ENCODE results near the gene ANKRD61.

ANKRD61 gene

DNA sequence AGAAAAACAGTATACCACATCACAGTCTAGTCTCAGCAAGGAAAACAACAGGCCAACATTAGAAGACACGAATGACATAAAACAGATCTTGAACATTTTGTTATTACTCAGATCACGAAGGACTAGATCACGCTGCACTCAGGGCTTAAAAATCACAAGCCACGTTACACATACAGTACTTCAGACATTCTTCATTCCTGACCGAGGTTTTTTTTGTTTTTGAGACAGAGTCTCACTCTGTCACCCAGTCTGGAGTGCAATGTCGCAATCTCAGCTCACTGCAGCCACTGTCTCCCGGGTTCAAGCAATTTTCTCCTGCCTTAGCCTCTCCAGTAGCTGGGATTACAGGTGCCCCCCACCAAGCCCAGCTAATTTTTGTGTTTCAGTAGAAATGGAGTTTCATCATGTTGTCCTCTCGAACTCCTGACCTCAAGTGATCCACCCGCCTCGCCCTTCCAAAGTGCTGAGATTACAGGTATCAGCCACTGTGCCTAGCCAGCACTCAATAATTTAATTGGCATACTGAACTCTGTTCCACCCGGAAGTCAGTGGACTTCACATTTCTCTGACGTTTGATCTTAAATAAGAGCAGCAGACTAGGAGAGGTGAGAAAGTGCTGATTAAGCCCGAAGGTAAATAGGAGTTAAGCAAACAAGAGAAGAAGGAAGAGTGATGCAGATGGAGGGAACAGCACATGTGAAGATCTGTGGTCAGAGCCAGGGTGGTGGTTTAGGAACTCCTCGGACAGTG, 18.6 kb upstream of the ANKRD61 start:
- TF ChIP-seq, protein P1, sequence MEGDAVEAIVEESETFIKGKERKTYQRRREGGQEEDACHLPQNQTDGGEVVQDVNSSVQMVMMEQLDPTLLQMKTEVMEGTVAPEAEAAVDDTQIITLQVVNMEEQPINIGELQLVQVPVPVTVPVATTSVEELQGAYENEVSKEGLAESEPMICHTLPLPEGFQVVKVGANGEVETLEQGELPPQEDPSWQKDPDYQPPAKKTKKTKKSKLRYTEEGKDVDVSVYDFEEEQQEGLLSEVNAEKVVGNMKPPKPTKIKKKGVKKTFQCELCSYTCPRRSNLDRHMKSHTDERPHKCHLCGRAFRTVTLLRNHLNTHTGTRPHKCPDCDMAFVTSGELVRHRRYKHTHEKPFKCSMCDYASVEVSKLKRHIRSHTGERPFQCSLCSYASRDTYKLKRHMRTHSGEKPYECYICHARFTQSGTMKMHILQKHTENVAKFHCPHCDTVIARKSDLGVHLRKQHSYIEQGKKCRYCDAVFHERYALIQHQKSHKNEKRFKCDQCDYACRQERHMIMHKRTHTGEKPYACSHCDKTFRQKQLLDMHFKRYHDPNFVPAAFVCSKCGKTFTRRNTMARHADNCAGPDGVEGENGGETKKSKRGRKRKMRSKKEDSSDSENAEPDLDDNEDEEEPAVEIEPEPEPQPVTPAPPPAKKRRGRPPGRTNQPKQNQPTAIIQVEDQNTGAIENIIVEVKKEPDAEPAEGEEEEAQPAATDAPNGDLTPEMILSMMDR (IDR thresholded peaks at IDR 0.05; ENCODE audit: low read depth, low read length): no peak
- no peak overlapping the region for H3K4me3 ChIP-seq (ENCODE audit: low read depth, low read length)

DNA sequence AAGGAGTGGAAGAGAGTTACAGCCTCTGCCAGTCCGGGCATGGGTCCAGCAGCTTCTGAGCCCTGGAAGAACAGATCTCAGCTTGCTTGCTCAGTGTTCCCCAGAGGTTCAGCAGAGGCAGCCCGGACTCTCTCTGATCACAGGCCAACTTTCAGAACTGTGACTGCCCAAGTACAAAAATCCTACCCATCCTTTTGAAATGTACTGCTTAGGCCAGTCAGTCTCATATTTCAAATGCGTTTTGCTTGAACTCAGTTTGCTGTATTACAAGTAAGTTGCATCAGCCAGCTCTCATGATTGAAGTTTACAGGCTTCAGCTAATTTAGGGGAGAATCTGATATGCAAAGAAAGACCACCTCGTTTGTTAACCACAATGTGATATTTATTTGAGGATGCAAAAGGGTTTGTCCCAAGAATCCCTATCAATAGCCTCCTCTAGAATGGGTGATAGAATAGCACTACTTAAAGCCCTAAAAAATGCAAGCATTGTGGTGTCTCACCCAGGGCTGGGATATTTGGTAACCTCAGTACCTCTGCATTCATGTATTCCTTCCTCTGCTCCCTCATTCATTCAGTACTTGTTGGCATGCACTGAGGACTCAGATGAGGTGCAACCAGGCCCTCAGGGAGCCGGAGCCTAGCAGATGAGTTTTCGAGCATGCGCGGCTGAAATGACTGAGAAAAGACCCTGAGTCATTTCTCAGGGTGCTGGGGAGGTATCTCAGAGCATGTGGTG, 15.1 kb upstream of the ANKRD61 start:
- TF ChIP-seq, protein P1 (IDR thresholded peaks at IDR 0.05; ENCODE audit: low read depth, low read length): no peak
- no peak overlapping the region for H3K4me3 ChIP-seq (ENCODE audit: low read depth, low read length)

DNA sequence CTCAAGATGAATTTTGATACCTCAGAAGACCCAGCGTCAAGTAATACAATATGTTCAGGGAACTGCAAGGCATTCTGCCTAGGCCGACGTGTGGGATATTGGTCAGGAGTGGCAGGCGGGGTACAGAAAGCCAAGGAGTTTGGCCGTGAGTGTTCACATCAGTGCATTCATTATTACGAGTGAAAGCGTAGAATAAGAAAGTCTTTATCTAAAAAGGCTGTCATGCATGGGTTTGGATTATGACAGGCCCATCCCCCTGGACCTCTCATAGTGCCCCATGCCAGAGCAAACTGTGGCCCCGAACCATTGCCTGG, 14.6 kb upstream of the ANKRD61 start:
- no peak overlapping the region for H3K4me3 ChIP-seq (ENCODE audit: low read depth, low read length)
- TF ChIP-seq, protein P1 (IDR thresholded peaks at IDR 0.05; ENCODE audit: low read depth, low read length): no peak

DNA sequence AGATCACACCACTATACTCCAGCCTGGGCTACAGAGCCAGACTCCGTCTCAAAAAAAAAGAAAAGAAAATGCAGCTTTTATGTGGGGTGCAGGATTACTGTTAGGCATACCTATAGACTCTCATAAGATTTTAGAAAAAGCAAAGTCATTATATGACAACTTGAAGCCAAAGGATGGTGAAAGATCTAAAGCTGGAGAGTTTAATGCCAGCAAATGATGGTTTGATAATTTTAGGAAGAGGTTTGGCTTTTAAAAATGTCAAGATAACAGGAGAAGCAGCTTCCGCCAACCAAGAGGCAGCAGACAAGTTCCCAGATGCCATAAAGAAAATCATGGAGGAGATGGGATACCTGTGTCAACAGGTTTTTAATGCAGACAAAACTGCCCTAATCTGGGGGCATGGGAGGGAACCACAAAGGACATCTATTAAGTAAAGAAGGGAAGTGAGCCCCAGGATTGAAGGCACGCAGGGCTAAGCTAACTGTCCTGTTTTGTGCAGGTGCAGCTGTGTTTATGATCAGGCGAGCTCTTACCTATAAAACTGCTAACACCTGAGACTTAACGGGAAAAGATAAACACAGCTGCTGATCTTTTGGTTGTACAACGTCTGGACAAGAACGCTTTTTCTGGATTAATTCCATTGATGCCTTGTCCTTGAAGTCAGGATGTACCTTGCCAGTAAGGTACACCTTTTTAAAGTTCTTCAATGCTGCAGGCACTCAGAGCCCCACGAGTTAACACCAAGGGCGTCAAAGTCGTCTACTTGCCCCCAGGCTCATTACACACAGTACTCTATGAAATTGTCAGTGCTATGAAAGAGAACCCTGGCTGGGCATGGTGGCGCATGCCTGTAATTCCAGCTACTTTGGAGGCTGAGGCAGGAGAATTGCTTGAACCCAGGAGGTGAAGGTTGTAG, 10.5 kb upstream of the ANKRD61 start:
- TF ChIP-seq, protein P1 (IDR thresholded peaks at IDR 0.05; ENCODE audit: low read depth, low read length): no peak
- no peak overlapping the region for H3K4me3 ChIP-seq (ENCODE audit: low read depth, low read length)

DNA sequence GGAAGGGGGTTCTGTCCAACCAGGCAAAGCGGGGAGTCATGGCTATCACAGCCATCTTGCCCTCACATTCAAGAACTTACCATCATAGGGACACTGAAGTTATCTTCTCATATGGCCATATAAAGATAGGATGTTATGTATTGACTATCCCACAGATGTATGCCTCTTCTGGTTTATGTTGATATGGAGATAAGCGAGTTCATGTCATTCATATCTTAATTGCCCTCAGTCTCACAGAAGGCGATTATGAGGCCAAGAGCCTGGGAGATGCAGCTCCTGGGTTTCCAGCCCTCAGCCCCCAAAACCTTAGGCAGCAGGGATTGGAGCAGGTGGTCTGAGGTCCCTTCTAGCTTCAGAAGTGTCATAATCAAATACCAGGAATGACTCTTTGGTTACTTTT, 8.5 kb upstream of the ANKRD61 start:
- no peak overlapping the region for H3K4me3 ChIP-seq (ENCODE audit: low read depth, low read length)
- TF ChIP-seq, protein P1 (IDR thresholded peaks at IDR 0.05; ENCODE audit: low read depth, low read length): no peak

DNA sequence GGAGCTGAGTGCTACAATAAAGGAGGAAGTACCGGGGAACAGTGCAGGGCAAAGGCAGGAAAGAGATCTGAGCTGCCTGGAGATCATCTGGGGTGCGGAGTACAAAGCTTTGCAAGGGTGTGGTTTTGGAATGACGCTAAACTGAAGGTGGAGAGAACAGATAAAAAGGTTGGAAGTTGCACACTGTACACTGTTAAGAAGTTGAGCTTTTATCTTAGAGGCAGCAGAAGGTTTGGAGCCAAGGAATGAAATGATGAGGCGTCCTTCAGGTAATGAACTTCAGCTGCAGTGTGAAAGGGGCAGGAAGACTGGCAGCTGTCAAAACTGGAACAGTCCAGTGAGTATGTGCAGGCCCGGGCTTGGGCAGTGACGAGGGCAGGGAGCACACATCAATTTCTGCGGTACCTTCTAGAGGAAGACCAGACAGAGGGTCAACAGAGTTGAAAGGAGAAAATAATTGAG, 7.2 kb upstream of the ANKRD61 start:
- TF ChIP-seq, protein P1 (IDR thresholded peaks at IDR 0.05; ENCODE audit: low read depth, low read length): no peak
- H3K4me3 ChIP-seq (ENCODE audit: low read depth, low read length): no peak overlapping the region

Measured in WI38 (cell line).